Nephron progenitor cell (in vitro differentiated cells): ENCODE results near the gene CNTNAP2.

ENCODE experiments used
- DNase-seq: peaks from one replicate; pipeline ENCODE4 v3.0.0; 2021
- H3K27ac Mint-ChIP-seq: 2 replicates; pipeline ENCODE4 v1.8.0; 2021; ENCODE audit warnings: mild to moderate bottlenecking, moderate library complexity, mixed read lengths
- H3K27me3 Mint-ChIP-seq: 2 replicates; pipeline ENCODE4 v1.8.0; 2021; ENCODE audit warnings: mild to moderate bottlenecking, low read depth, mixed read lengths; ENCODE audit not compliant: poor library complexity
- H3K36me3 Mint-ChIP-seq: 2 replicates; pipeline ENCODE4 v1.8.0; 2021; ENCODE audit warnings: low read depth, mixed read lengths
- H3K4me1 Mint-ChIP-seq: 2 replicates; pipeline ENCODE4 v1.8.0; 2021; ENCODE audit warnings: mixed read lengths
- H3K4me3 Mint-ChIP-seq: 2 replicates; pipeline ENCODE4 v1.8.0; 2021; ENCODE audit warnings: mild to moderate bottlenecking, moderate library complexity, mixed read lengths
- H3K9me3 Mint-ChIP-seq: 2 replicates; pipeline ENCODE4 v1.8.0; 2021; ENCODE audit warnings: mild to moderate bottlenecking, moderate library complexity, mixed read lengths
- CTCF ChIP-seq: fragments of 200-600 bp; sonication (generic); IDR thresholded peaks from 2 replicates; pipeline ENCODE4 v1.5.0; 2021; ENCODE audit warnings: antibody characterized with exemption

CNTNAP2 gene

GRCh38 chr7:147070886-147071285 is 954.3 kb downstream of the CNTNAP2 start:
- H3K27me3 Mint-ChIP-seq: no peaks in the 10 kb centered on the region
- peaks cover 8% of the 10 kb centered on the region for H3K4me1 Mint-ChIP-seq
- no peak overlapping the region for H3K4me3 Mint-ChIP-seq
- no peak for TF ChIP-seq CTCF
- H3K9me3 Mint-ChIP-seq: peaks cover 3% of the 10 kb centered on the region
- H3K27ac Mint-ChIP-seq: peak overlapping the region; percentile 75
- H3K36me3 Mint-ChIP-seq: no peaks in the 10 kb centered on the region
- DNase-seq: no peak

- DNase-seq: no peak
- H3K4me1 Mint-ChIP-seq: peaks cover 8% of the 10 kb centered on the region
- TF ChIP-seq CTCF: no peak
- no peak overlapping the region for H3K4me3 Mint-ChIP-seq
- no peaks in the 10 kb centered on the region for H3K27me3 Mint-ChIP-seq
- H3K27ac Mint-ChIP-seq: no peak overlapping the region
- no peaks in the 10 kb centered on the region for H3K36me3 Mint-ChIP-seq
- peaks cover 3% of the 10 kb centered on the region for H3K9me3 Mint-ChIP-seq
Measured at GRCh38 chr7:147071536-147071935, 954.9 kb downstream of the CNTNAP2 start.

- Mint-ChIP-seq H3K4me3 (no peak overlapping the region), H3K36me3 (no peaks in the 10 kb centered on the region), H3K4me1 (no peaks in the 10 kb centered on the region), H3K27ac (no peak overlapping the region), H3K27me3 (no peaks in the 10 kb centered on the region), H3K9me3 (no peaks in the 10 kb centered on the region)
- TF ChIP-seq CTCF: no peak
- DNase-seq: no peak
Measured at GRCh38 chr7:147078312-147078711, 961.7 kb downstream of the CNTNAP2 start.

GRCh38 chr7:147079083-147079482 is 962.5 kb downstream of the CNTNAP2 start:
- Mint-ChIP-seq H3K27ac (no peak overlapping the region), H3K4me1 (no peaks in the 10 kb centered on the region), H3K9me3 (no peaks in the 10 kb centered on the region), H3K4me3 (no peak overlapping the region), H3K36me3 (no peaks in the 10 kb centered on the region), H3K27me3 (no peaks in the 10 kb centered on the region)
- no peak for TF ChIP-seq CTCF
- no peak for DNase-seq

GRCh38 chr7:147079921-147080420 is 963.4 kb downstream of the CNTNAP2 start:
- no peak for DNase-seq
- H3K9me3 Mint-ChIP-seq: no peaks in the 10 kb centered on the region
- TF ChIP-seq CTCF: no peak
- H3K27ac Mint-ChIP-seq: no peak overlapping the region
- no peaks in the 10 kb centered on the region for H3K36me3 Mint-ChIP-seq
- H3K4me1 Mint-ChIP-seq: no peaks in the 10 kb centered on the region
- no peaks in the 10 kb centered on the region for H3K27me3 Mint-ChIP-seq
- H3K4me3 Mint-ChIP-seq: no peak overlapping the region

GRCh38 chr7:147081117-147081516 is 964.5 kb downstream of the CNTNAP2 start:
- H3K36me3 Mint-ChIP-seq: no peaks in the 10 kb centered on the region
- no peak for DNase-seq
- H3K27me3 Mint-ChIP-seq: no peaks in the 10 kb centered on the region
- H3K4me1 Mint-ChIP-seq: no peaks in the 10 kb centered on the region
- no peak overlapping the region for H3K4me3 Mint-ChIP-seq
- no peak for TF ChIP-seq CTCF
- H3K27ac Mint-ChIP-seq: no peak overlapping the region
- no peaks in the 10 kb centered on the region for H3K9me3 Mint-ChIP-seq
